Mucosa of descending colon (tissue), 3 donors: Measurements from ENCODE around the gene SYT9. TPM values are rescaled to one million over a fixed set of nuclear protein-coding genes. Genes with fewer than 3 reads are reported as not detected.

Source experiments
- ATAC-seq: fragments of 200-7000 bp; cut with Tn5 transposase; one replicate; pipeline ENCODE4 v1.9.1; 2020; ENCODE audit warnings: mild to moderate bottlenecking, moderate library complexity
- DNase-seq, 3 donors: peaks; one replicate each; pipeline ENCODE4 v3.0.0-alpha.2; 2020
- H3K36me3 ChIP-seq: fragments of 200-600 bp; one replicate; pipeline ENCODE4 v1.8.0; 2021; ENCODE audit warnings: low read depth, mild to moderate bottlenecking
- H3K4me1 ChIP-seq: fragments of 200-600 bp; one replicate; pipeline ENCODE4 v1.8.0; 2021; ENCODE audit warnings: low read depth, mild to moderate bottlenecking
- H3K4me3 ChIP-seq: fragments of 200-600 bp; one replicate; pipeline ENCODE4 v1.8.0; 2021; ENCODE audit warnings: mild to moderate bottlenecking
- H3K9me3 ChIP-seq: fragments of 200-600 bp; one replicate; pipeline ENCODE4 v1.8.0; 2021; ENCODE audit warnings: mild to moderate bottlenecking
- intact Hi-C, 2 donors: fragments of 100-400 bp; cut with DNase I in 1 of 2; cut with micrococcal nuclease in 1 of 2; formaldehyde crosslinking; loops; one replicate each; pipeline versions ENCODE4 v1.11.0 to v1.11.1; 2022; cut with DNase I, micrococcal nuclease
- total RNA-seq, 3 donors: library from RNA; stranded (reverse); fragmentation: NEBNext Ultra II Directional in 2 of 3; extraction: Animal tissue kit (Norgen Biotek cat#: 25700) in 2 of 3; gene quantifications; one replicate each; pipeline versions ENCODE4 v1.2.1 to v1.2.4, GENCODE V29; 2021 to 2023
- TF ChIP-seq, protein P1 (sequence below): fragments of 200-600 bp; IDR thresholded peaks from one replicate; pipeline ENCODE4 v1.8.0; 2022; ENCODE audit warnings: antibody characterized with exemption, mild to moderate bottlenecking
- donor health status: DM: no; HTN: no; CAD: no; lungs with moderate emphysema.
- donor health status: DM: no; HTN: no; CAD: no.
- donor health status: DM: no; HTN: yes; CAD: no.

The SYT9 gene
- total RNA-seq, 3 donors from 2014 or later, result 0.12 to 0.57 (median 0.14) TPM

DNA sequence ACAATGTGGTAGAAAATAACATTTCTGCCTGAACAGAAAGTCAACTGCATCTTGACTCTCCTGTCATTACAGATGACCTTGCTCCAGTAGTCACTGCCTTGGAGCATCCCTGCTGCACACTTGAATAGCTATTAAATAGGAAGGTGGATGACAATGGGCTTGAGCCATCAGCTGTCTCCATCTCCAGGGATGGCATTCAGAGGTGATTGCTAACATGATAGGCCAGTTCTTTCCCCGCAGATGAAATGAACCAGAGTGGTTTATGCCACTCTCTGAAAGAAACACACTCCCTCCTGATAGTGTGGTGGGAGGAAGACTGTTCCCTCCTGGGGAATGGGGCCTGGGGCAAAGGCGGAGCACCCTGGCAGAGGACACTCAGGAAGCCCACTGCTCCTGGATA, 176.5 kb downstream of the SYT9 start:
- TF ChIP-seq, protein P1, sequence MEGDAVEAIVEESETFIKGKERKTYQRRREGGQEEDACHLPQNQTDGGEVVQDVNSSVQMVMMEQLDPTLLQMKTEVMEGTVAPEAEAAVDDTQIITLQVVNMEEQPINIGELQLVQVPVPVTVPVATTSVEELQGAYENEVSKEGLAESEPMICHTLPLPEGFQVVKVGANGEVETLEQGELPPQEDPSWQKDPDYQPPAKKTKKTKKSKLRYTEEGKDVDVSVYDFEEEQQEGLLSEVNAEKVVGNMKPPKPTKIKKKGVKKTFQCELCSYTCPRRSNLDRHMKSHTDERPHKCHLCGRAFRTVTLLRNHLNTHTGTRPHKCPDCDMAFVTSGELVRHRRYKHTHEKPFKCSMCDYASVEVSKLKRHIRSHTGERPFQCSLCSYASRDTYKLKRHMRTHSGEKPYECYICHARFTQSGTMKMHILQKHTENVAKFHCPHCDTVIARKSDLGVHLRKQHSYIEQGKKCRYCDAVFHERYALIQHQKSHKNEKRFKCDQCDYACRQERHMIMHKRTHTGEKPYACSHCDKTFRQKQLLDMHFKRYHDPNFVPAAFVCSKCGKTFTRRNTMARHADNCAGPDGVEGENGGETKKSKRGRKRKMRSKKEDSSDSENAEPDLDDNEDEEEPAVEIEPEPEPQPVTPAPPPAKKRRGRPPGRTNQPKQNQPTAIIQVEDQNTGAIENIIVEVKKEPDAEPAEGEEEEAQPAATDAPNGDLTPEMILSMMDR, result no peak
- H3K36me3 ChIP-seq, result no peaks in the 10 kb centered on the region
- DNase-seq (no peak), ATAC-seq (no peak)
- H3K4me1 ChIP-seq, result no peaks in the 10 kb centered on the region
- no peak overlapping the region for H3K4me3 ChIP-seq
- H3K9me3 ChIP-seq, result no peaks in the 10 kb centered on the region
- intact Hi-C loops, result no loop called here

DNA sequence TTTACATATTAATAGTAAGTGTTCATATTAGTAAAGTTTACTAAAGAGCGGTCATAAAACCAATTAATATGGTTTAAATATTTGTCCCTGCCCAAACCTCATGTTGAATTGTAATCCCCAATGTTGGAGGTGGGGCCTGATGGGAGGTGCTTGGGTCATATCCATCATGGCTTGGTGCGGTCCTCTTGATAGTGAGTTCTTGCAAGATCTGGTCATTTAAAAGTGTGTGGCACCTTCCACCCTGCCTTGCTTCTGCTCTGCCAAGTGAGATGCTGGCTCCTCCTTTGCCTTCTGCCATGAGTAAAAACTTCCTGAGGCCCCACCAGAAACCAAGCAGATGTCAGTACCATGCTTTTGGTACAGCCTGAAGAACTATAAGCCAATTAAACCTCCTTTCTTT, 178.8 kb downstream of the SYT9 start:
- Histone ChIP-seq H3K9me3 (no peaks in the 10 kb centered on the region), H3K36me3 (no peaks in the 10 kb centered on the region), H3K4me1 (no peaks in the 10 kb centered on the region), H3K4me3 (no peak overlapping the region)
- ATAC-seq (no peak), DNase-seq (no peak)
- intact Hi-C loops, result no loop called here
- TF ChIP-seq, protein P1, result no peak

DNA sequence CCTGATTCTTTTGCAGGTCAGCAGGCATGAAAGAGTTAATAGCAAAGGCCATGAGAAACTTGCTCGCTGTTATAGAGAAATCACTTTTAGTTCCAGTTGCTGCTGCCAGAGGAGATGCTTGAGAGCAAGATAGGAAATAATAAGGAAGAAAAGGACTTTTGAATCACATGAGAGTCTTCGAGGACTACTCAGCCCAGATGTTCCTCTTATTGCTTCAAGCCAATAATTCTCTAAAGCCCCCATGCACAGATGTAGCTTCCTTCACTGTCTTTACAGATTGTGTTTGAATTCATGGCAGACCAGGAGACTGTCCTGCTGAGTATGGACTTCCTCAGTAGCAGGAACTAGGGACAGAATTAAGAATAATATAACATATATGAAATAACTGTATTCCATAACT, 183.5 kb downstream of the SYT9 start:
- Histone ChIP-seq H3K9me3 (no peaks in the 10 kb centered on the region), H3K4me1 (no peaks in the 10 kb centered on the region), H3K4me3 (no peak overlapping the region), H3K36me3 (no peaks in the 10 kb centered on the region)
- intact Hi-C loops, result no loop called here
- ATAC-seq (no peak), DNase-seq (no peak)
- TF ChIP-seq, protein P1, result no peak

DNA sequence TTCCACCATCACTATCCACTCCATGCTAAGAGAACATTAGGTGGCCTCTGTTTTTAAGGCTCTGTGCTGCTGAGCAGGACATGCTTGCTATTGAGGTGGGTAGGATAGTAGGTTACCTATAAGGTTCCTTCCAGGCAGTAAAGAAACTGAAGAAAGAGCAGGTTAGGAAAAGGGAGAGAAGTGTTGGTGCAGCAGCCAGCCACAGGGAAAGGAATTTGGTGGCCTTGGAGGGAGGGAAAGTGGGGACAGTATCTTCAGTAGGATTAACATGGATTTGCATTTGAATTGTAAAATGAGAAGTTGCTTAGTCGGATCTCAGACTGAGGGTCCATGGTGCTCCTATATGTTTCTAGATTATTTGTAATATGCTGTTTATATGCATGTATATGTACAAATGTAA, 184.4 kb downstream of the SYT9 start:
- intact Hi-C loops, result no loop called here
- DNase-seq, result no peak
- Histone ChIP-seq H3K4me3 (no peak overlapping the region), H3K36me3 (no peaks in the 10 kb centered on the region), H3K9me3 (no peaks in the 10 kb centered on the region), H3K4me1 (no peaks in the 10 kb centered on the region)
- no peak for ATAC-seq
- TF ChIP-seq, protein P1, result no peak

DNA sequence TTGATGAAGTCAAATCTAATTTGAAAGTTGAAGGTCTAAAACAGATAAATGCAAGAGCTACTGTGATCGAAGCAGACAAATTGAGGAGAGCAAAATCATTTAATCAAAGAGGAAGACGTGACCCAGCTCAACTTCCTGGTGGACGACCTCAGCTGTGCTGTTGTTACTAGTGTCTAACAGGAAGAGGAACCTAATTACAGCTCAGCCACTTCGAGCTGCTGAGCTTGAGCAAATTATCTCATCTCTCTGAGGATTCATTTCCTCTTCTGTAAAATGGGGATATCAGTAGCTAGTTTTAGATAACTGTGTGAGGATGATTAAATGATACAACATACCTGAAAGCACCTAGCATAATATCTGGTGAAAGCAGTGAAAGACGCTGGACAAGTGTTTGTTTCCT, 185.0 kb downstream of the SYT9 start:
- peak; percentile 75 for ATAC-seq
- TF ChIP-seq, protein P1, result no peak
- H3K4me1 ChIP-seq, result no peaks in the 10 kb centered on the region
- no peaks in the 10 kb centered on the region for H3K9me3 ChIP-seq
- intact Hi-C loops, result no loop called here
- H3K36me3 ChIP-seq, result no peaks in the 10 kb centered on the region
- no peak overlapping the region for H3K4me3 ChIP-seq
- peak in 1 of 3 donors; percentile 19 for DNase-seq

DNA sequence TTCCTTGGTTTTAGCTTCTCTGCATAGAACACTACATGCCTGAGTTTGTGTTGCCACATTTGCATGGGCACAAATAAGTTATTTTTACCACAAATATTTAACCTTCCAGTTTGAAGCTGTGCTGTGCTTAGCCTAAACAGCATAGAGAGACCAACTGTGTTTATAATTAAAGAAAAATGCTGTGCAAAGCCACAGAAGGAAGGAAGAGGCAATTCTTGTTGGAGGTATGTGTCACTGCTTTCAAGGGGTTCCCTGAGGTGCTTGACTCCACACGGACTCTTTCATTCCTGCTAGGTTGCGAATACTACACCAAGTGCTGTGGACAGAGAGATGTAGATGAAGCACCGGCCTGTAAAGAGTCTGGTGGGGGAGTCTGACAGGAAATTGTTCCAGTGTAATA, 186.0 kb downstream of the SYT9 start:
- no peaks in the 10 kb centered on the region for H3K36me3 ChIP-seq
- intact Hi-C loops, result no loop called here
- no peak overlapping the region for H3K4me3 ChIP-seq
- DNase-seq (no peak), ATAC-seq (no peak)
- TF ChIP-seq, protein P1, result no peak
- no peaks in the 10 kb centered on the region for H3K9me3 ChIP-seq
- no peaks in the 10 kb centered on the region for H3K4me1 ChIP-seq
